K562 (cell line): ENCODE data around the gene BHLHE23. TPM values are rescaled to one million over a fixed set of nuclear protein-coding genes. Genes with fewer than 3 reads are reported as not detected.
A peak's percentile ranks its signal among the peaks of the same experiment; 100 is the strongest.

Source experiments
- ATAC-seq: fragments of 200-7000 bp; cut with Tn5 transposase; 3 replicates; pipeline ENCODE4 v1.9.1; 2020; ENCODE audit warnings: moderate library complexity
- BruUV-seq: library from RNA; stranded (reverse); fragments of 400-500 nt; replicated peaks from 2 replicates; lab custom pipeline; 2021; lab: Mats Ljungman, UMichigan
- CTCF ChIA-PET: fragments of 300-600 bp; formaldehyde crosslinking; extraction: SDS; loops from one replicate; lab custom pipeline; 2021; ENCODE audit warnings: low intra/inter-chr PET ratio; lab: Yijun Ruan, JAX
- POLR2A ChIA-PET: fragments of 300-600, 350-650 bp; sonication (Branson Sonifier 250); formaldehyde crosslinking; extraction: SDS; loops from one replicate; lab custom pipeline; 2021; ENCODE audit warnings: antibody characterized with exemption, inconsistent platforms; lab: Yijun Ruan, JAX
- DNase-seq, 4 experiments: peaks; one replicate each; pipeline versions ENCODE4 v3.0.0 to v3.0.0-alpha.2; 2011 to 2018; ENCODE audit warnings: low spot score in 3 of 4, mixed read lengths in 3 of 4; ENCODE audit errors: extremely low read depth in 1 of 4
- FAIRE-seq: peaks from 2 replicates; lab custom pipeline; 2011; peaks lifted over from hg19 to GRCh38; lab: Jason Lieb, UNC
- H2AFZ ChIP-seq: 2 replicates; pipeline ENCODE4 v1.6.0; 2011; ENCODE audit warnings: low read depth, low read length, control low read depth, inconsistent platforms
- H3K27ac ChIP-seq: fragments of 200-600 bp; 3 replicates; pipeline ENCODE4 v1.8.0; 2011; ENCODE audit warnings: low read depth, mild to moderate bottlenecking, control low read depth, inconsistent platforms, low read length, moderate library complexity, mixed read lengths; ENCODE audit errors: extremely low read depth
- H3K27me3 ChIP-seq, 2 experiments: fragments of 300-600 bp in 1 of 2; 2 replicates in 1 of 2; 3 replicates in 1 of 2; pipeline versions ENCODE4 v1.6.0 to v1.8.0; 2011; ENCODE audit warnings: inconsistent platforms in 2 of 2, low read length in 2 of 2, mild to moderate bottlenecking in 1 of 2, mixed read lengths in 1 of 2, moderate library complexity in 1 of 2; ENCODE audit not compliant: control insufficient read depth in 2 of 2, insufficient read depth in 2 of 2
- H3K36me3 ChIP-seq: fragments of 300-600 bp; 3 replicates; pipeline ENCODE4 v1.8.0; 2011; ENCODE audit warnings: mild to moderate bottlenecking, low read length, inconsistent platforms; ENCODE audit not compliant: control insufficient read depth, insufficient read depth
- H3K4me1 ChIP-seq, 2 experiments: fragments of 200-600 bp in 1 of 2; replicated peaks in 1 of 2; 2 replicates in 1 of 2; 3 replicates in 1 of 2; pipeline versions ENCODE4 v1.5.1 to v1.8.0; 2011; ENCODE audit warnings: inconsistent platforms in 2 of 2, low read length in 2 of 2, mild to moderate bottlenecking in 1 of 2, mixed read lengths in 1 of 2, moderate library complexity in 1 of 2; ENCODE audit not compliant: control insufficient read depth in 2 of 2, insufficient read depth in 2 of 2
- H3K4me2 ChIP-seq: 2 replicates; pipeline ENCODE4 v1.6.1; 2011; ENCODE audit warnings: low read length, control low read depth, inconsistent platforms, mixed read lengths; ENCODE audit not compliant: insufficient read depth
- H3K4me3 ChIP-seq: fragments of 200-600 bp; sonication (generic), shearing (Covaris generic); 2 replicates; pipeline ENCODE4 v1.5.1; 2016; ENCODE audit warnings: control low read depth, inconsistent platforms
- H3K79me2 ChIP-seq: fragments of 200-600 bp; 3 replicates; pipeline ENCODE4 v1.8.0; 2011; ENCODE audit warnings: low read length, inconsistent platforms; ENCODE audit not compliant: control insufficient read depth, insufficient read depth
- H3K9ac ChIP-seq, 2 experiments: 2 replicates each; pipeline versions ENCODE4 v1.6.0 to v1.6.1; 2011; ENCODE audit warnings: low read depth in 2 of 2, low read length in 2 of 2, control low read depth in 1 of 2, inconsistent platforms in 1 of 2, mild to moderate bottlenecking in 1 of 2, mixed read lengths in 1 of 2; ENCODE audit not compliant: insufficient read depth in 1 of 2
- H3K9me1 ChIP-seq: one replicate; pipeline ENCODE4 v1.6.0; 2011; ENCODE audit warnings: inconsistent platforms, mild to moderate bottlenecking, low read length, moderate library complexity; ENCODE audit not compliant: control insufficient read depth, insufficient read depth
- H3K9me3 ChIP-seq: replicated peaks from 2 replicates; pipeline ENCODE4 v1.5.1; 2011; ENCODE audit warnings: low read depth, low read length, inconsistent platforms; ENCODE audit not compliant: control insufficient read depth, insufficient read depth
- H4K20me1 ChIP-seq: replicated peaks from 2 replicates; pipeline ENCODE4 v1.6.1; 2011; ENCODE audit warnings: low read length, inconsistent platforms, mixed read lengths; ENCODE audit not compliant: control insufficient read depth, insufficient read depth
- ASH1L ChIP-seq: fragments of 450-650 bp; IDR thresholded peaks from 2 replicates; pipeline ENCODE4 v1.6.1; 2018; ENCODE audit warnings: borderline replicate concordance, mild to moderate bottlenecking, low read depth; ENCODE audit not compliant: partially characterized antibody
- FOS ChIP-seq: IDR thresholded peaks from 3 replicates; pipeline ENCODE4 v1.6.1; 2011; ENCODE audit not compliant: insufficient read length; ENCODE audit errors: extremely low read depth
- HBP1 ChIP-seq: fragments of 450-650 bp; formaldehyde crosslinking; IDR thresholded peaks from 2 replicates; pipeline ENCODE4 v1.4.0; 2022; ENCODE audit warnings: missing genetic modification characterization
- MEIS2 ChIP-seq: fragments of 450-650 bp; IDR thresholded peaks from 2 replicates; pipeline ENCODE4 v1.6.1; 2014; ENCODE audit warnings: mild to moderate bottlenecking; ENCODE audit not compliant: partially characterized antibody
- MIER1 ChIP-seq: fragments of 450-650 bp; IDR thresholded peaks from 2 replicates; pipeline ENCODE4 v1.6.1; 2016; ENCODE audit warnings: antibody characterized with exemption, mild to moderate bottlenecking, low read depth
- NFYB ChIP-seq: IDR thresholded peaks from 2 replicates; pipeline ENCODE4 v1.6.1; 2011; ENCODE audit warnings: mild to moderate bottlenecking, moderate library complexity; ENCODE audit not compliant: insufficient read length; ENCODE audit errors: extremely low read depth
- WGBS: fragments of 100-300 bp; shearing (Covaris generic); methylation state at CpG from one replicate; pipeline ENCODE4 v1.1.6; 2016; ENCODE audit warnings: low coverage, mixed read lengths; ENCODE audit not compliant: insufficient coverage; ENCODE audit errors: missing lambda C conversion rate; 5-methylcytosine and 5-hydroxymethylcytosine counted together
- in situ Hi-C: fragments of 300-500 bp; cut with MboI; formaldehyde crosslinking; loops from 4 replicates; pipeline ENCODE4 v1.15.0; 2018; ENCODE audit warnings: inconsistent platforms, mixed read lengths
- intact Hi-C: fragments of 100-400 bp; cut with micrococcal nuclease; formaldehyde crosslinking; loops from 2 replicates; pipeline ENCODE4 v1.14.2; 2022
- polyA plus RNA-seq, 8 experiments: library from polyadenylated mRNA; depleted of rRNA in 4 of 8; stranded (reverse) in 5 of 8; unstranded in 3 of 8; fragments of >200 nt; fragmentation: Nextera tagmentation in 2 of 8; fragmentation: Illumina TruSeq in 1 of 8; extraction: Ambion mirVana in 2 of 8; extraction: Trizol in 1 of 8; gene quantifications; 2 replicates each; pipeline versions ENCODE4 v1.2.1 to v1.2.3, GENCODE V29; 2011 to 2014; ENCODE audit warnings: inconsistent platforms in 1 of 8, missing spikeins in 1 of 8
- total RNA-seq, 7 experiments: library from RNA; depleted of rRNA in 6 of 7; stranded (reverse); fragments of >200 nt in 6 of 7; fragmentation: Illumina TruSeq in 2 of 7; extraction: Trizol in 2 of 7; gene quantifications; 2 replicates each; pipeline versions ENCODE4 v1.2.1 to v1.2.3, GENCODE V29; 2011 to 2021; ENCODE audit warnings: low replicate concordance in 1 of 7

The BHLHE23 gene
- total and polyA plus RNA-seq, 9 of the 15 experiments (the other 6 are each of a cell fraction or from before 2014, with no cell fraction given), result not detected

GRCh38 chr20:63047267-63047666 lies 40.5 kb upstream of the BHLHE23 start:
- 2% methylated on average over 10 of the region's 10 CpGs for WGBS
- H3K4me2 ChIP-seq, result no peak overlapping the region
- DNase-seq (peak in 2 of 4 experiments; percentile 28 to 47), ATAC-seq (no peak), FAIRE-seq (no peak)
- no TSS peak for BruUV-seq
- TF ChIP-seq MEIS2 (no peak), FOS (peak; percentile 11), ASH1L (peak; percentile 51), NFYB (peak; percentile 28), HBP1 (no peak), MIER1 (no peak)
- ChIA-PET CTCF (no interaction called here), POLR2A (interaction anchor here (0.7 kb wide), 2 partner anchors 17 to 315 kb away, joined by 3 read pairs; no protein-coding TSS in a partner anchor)
- no peaks in the 10 kb centered on the region for H3K36me3 ChIP-seq
- peaks cover 40 to 83% of the 10 kb centered on the region in 2 experiments for H3K27me3 ChIP-seq
- peaks cover 0 to 10% of the 10 kb centered on the region in 2 experiments; a peak in 1 of 5 replicates for H3K4me1 ChIP-seq
- no peaks in the 10 kb centered on the region for H3K9me1 ChIP-seq
- no peak overlapping the region for H3K4me3 ChIP-seq
- no peak overlapping the region for H3K9ac ChIP-seq
- H3K9me3 ChIP-seq, result no peaks in the 10 kb centered on the region
- no peak overlapping the region for H2AFZ ChIP-seq
- intact Hi-C loops, result no loop called here
- in situ Hi-C loops, result no loop called here
- no peak overlapping the region for H3K27ac ChIP-seq
- peaks cover 5% of the 10 kb centered on the region for H4K20me1 ChIP-seq
- no peaks in the 10 kb centered on the region for H3K79me2 ChIP-seq
